ENCODE measurements around the gene NLRP10.

The NLRP10 gene

GRCh38 chr11:7965386-7965785 lies at the start of gene NLRP10:
NLRP10 (minus strand) TSS chr11:7965447; CDS start chr11:7963495, 1,952 bp downstream.
- Histone ChIP-seq H3K27ac (ENCODE audit: low read length) (no peak within 1 kb of the TSS), H3K4me3 (ENCODE audit: low read length) (no peak within 1 kb of the TSS), H3K4me1 (ENCODE audit: low read length) (peaks cover 17% of the 10 kb centered on the region), H3K4me2 (ENCODE audit: low read length) (peak within 1 kb of the TSS; percentile 32; the same call in 1 of the 2 replicates), H3K79me2 (ENCODE audit: low read length) (no peaks in the 10 kb centered on the region), H2AFZ (ENCODE audit: low read depth, low read length) (no peak within 1 kb of the TSS), H3K36me3 (replicated peaks; ENCODE audit: low read depth, low read length) (no peaks in the 10 kb centered on the region), H3K9me3 (ENCODE audit: insufficient read depth, low read length) (no peaks in the 10 kb centered on the region), H4K20me1 (ENCODE audit: insufficient read depth, low read length) (no peaks in the 10 kb centered on the region), H3K27me3 (ENCODE audit: low read depth, low read length) (0 out of 2 replicates have a peak, but pooled peaks cover 2% of the 10 kb centered on the region), H3K9ac (ENCODE audit: low read length) (no peak within 1 kb of the TSS)
- TF ChIP-seq CTCF (IDR thresholded peaks at IDR 0.05; ENCODE audit: low read depth, low read length) (no peak), EZH2phosphoT487 (IDR thresholded peaks at IDR 0.05; ENCODE audit: low read depth) (no peak)

GRCh38 chr11:8013833-8014232 lies 48.6 kb upstream of the NLRP10 start:
- H3K27me3 ChIP-seq (ENCODE audit: low read depth, low read length): peaks cover 15% of the 10 kb centered on the region
- H3K27ac ChIP-seq (ENCODE audit: low read length): no peak overlapping the region
- H3K36me3 ChIP-seq (replicated peaks; ENCODE audit: low read depth, low read length): no peaks in the 10 kb centered on the region
- no peak overlapping the region for H3K4me3 ChIP-seq (ENCODE audit: low read length)
- no peaks in the 10 kb centered on the region for H3K79me2 ChIP-seq (ENCODE audit: low read length)
- no peak overlapping the region for H3K9ac ChIP-seq (ENCODE audit: low read length)
- no peaks in the 10 kb centered on the region for H4K20me1 ChIP-seq (ENCODE audit: insufficient read depth, low read length)
- H3K4me2 ChIP-seq (ENCODE audit: low read length): no peak overlapping the region
- no peaks in the 10 kb centered on the region for H3K9me3 ChIP-seq (ENCODE audit: insufficient read depth, low read length)
- no peak for TF ChIP-seq CTCF (IDR thresholded peaks at IDR 0.05; ENCODE audit: low read depth, low read length)
- no peak for TF ChIP-seq EZH2phosphoT487 (IDR thresholded peaks at IDR 0.05; ENCODE audit: low read depth)
- peaks cover 9% of the 10 kb centered on the region for H3K4me1 ChIP-seq (ENCODE audit: low read length)
- H2AFZ ChIP-seq (ENCODE audit: low read depth, low read length): no peak overlapping the region

- H3K36me3 ChIP-seq (replicated peaks; ENCODE audit: low read depth, low read length): no peaks in the 10 kb centered on the region
- no peaks in the 10 kb centered on the region for H3K79me2 ChIP-seq (ENCODE audit: low read length)
- TF ChIP-seq EZH2phosphoT487 (IDR thresholded peaks at IDR 0.05; ENCODE audit: low read depth): no peak
- TF ChIP-seq CTCF (IDR thresholded peaks at IDR 0.05; ENCODE audit: low read depth, low read length): no peak
- H3K4me1 ChIP-seq (ENCODE audit: low read length): peaks cover 9% of the 10 kb centered on the region
- H3K4me2 ChIP-seq (ENCODE audit: low read length): no peak overlapping the region
- H4K20me1 ChIP-seq (ENCODE audit: insufficient read depth, low read length): no peaks in the 10 kb centered on the region
- no peak overlapping the region for H3K4me3 ChIP-seq (ENCODE audit: low read length)
- H3K27ac ChIP-seq (ENCODE audit: low read length): no peak overlapping the region
- peaks cover 13% of the 10 kb centered on the region for H3K27me3 ChIP-seq (ENCODE audit: low read depth, low read length)
- H2AFZ ChIP-seq (ENCODE audit: low read depth, low read length): no peak overlapping the region
- no peaks in the 10 kb centered on the region for H3K9me3 ChIP-seq (ENCODE audit: insufficient read depth, low read length)
- no peak overlapping the region for H3K9ac ChIP-seq (ENCODE audit: low read length)
Measured at GRCh38 chr11:8011981-8012444, 46.8 kb upstream of the NLRP10 start.

GRCh38 chr11:8011371-8011770 lies 46.1 kb upstream of the NLRP10 start:
- Histone ChIP-seq H3K9me3 (ENCODE audit: insufficient read depth, low read length) (no peaks in the 10 kb centered on the region), H3K4me2 (ENCODE audit: low read length) (peak overlapping the region; percentile 2), H2AFZ (ENCODE audit: low read depth, low read length) (no peak overlapping the region), H3K27me3 (ENCODE audit: low read depth, low read length) (peaks cover 7% of the 10 kb centered on the region), H3K79me2 (ENCODE audit: low read length) (no peaks in the 10 kb centered on the region), H3K9ac (ENCODE audit: low read length) (no peak overlapping the region), H4K20me1 (ENCODE audit: insufficient read depth, low read length) (no peaks in the 10 kb centered on the region), H3K4me1 (ENCODE audit: low read length) (peaks cover 9% of the 10 kb centered on the region), H3K4me3 (ENCODE audit: low read length) (no peak overlapping the region), H3K27ac (ENCODE audit: low read length) (no peak overlapping the region), H3K36me3 (replicated peaks; ENCODE audit: low read depth, low read length) (no peaks in the 10 kb centered on the region)
- TF ChIP-seq CTCF (IDR thresholded peaks at IDR 0.05; ENCODE audit: low read depth, low read length) (no peak), EZH2phosphoT487 (IDR thresholded peaks at IDR 0.05; ENCODE audit: low read depth) (no peak)

Measured in OCI-LY3 (cell line).